K562 (cell line): Measurements from ENCODE around the gene WDR31. TPM values are rescaled to one million over a fixed set of nuclear protein-coding genes. Genes with fewer than 3 reads are reported as not detected.

ENCODE experiments used
- HMG20A ChIP-seq: fragments of 450-650 bp; formaldehyde crosslinking; conservative IDR thresholded peaks from 2 replicates; pipeline ENCODE4 v1.4.0; 2020; ENCODE audit warnings: mild to moderate bottlenecking, mixed read lengths
- NFIC ChIP-seq: fragments of 450-650 bp; IDR thresholded peaks from 2 replicates; pipeline ENCODE4 v1.6.1; 2017; ENCODE audit warnings: mild to moderate bottlenecking, inconsistent platforms
- SIRT6 ChIP-seq: IDR thresholded peaks from one replicate; pipeline ENCODE4 v1.6.1; 2012; ENCODE audit warnings: low read depth, mild to moderate bottlenecking, control low read depth, inconsistent platforms, low read length, moderate library complexity
- STAG1 ChIP-seq: sonication (generic); formaldehyde crosslinking; IDR thresholded peaks from 2 replicates; pipeline ENCODE4 v1.5.0; 2020; ENCODE audit warnings: missing genetic modification reagents, borderline replicate concordance
- ZNF507 ChIP-seq: conservative IDR thresholded peaks from 2 replicates; pipeline ENCODE4 v1.6.1; 2017; ENCODE audit warnings: missing genetic modification characterization, missing compliant biosample characterization
- polyA plus RNA-seq, 8 experiments: library from polyadenylated mRNA; depleted of rRNA in 4 of 8; stranded (reverse) in 5 of 8; unstranded in 3 of 8; fragments of >200 nt; fragmentation: Nextera tagmentation in 2 of 8; fragmentation: Illumina TruSeq in 1 of 8; extraction: Ambion mirVana in 2 of 8; extraction: Trizol in 1 of 8; gene quantifications; 2 replicates each; pipeline versions ENCODE4 v1.2.1 to v1.2.3, GENCODE V29; 2011 to 2014; ENCODE audit warnings: inconsistent platforms in 1 of 8, missing spikeins in 1 of 8
- total RNA-seq, 7 experiments: library from RNA; depleted of rRNA in 6 of 7; stranded (reverse); fragments of >200 nt in 6 of 7; fragmentation: Illumina TruSeq in 2 of 7; extraction: Trizol in 2 of 7; gene quantifications; 2 replicates each; pipeline versions ENCODE4 v1.2.1 to v1.2.3, GENCODE V29; 2011 to 2021; ENCODE audit warnings: low replicate concordance in 1 of 7
- TF ChIP-seq, protein P1 (sequence below): sonication (generic); formaldehyde crosslinking; IDR thresholded peaks from 2 replicates; pipeline ENCODE4 v1.4.0; 2020; ENCODE audit warnings: mild to moderate bottlenecking, missing genetic modification reagents
- TF ChIP-seq, protein P2 (sequence below), 2 experiments: IDR thresholded peaks in 1 of 2; conservative IDR thresholded peaks in 1 of 2; 2 replicates each; pipeline ENCODE4 v1.6.1; 2016; ENCODE audit warnings: low read depth in 2 of 2, mild to moderate bottlenecking in 1 of 2, missing compliant biosample characterization in 1 of 2, missing genetic modification characterization in 1 of 2, moderate library complexity in 1 of 2

Gene WDR31
- total and polyA plus RNA-seq, 9 of the 15 experiments (the other 6 are each of a cell fraction or from before 2014, with no cell fraction given), result 0.35 to 1.8 (median 0.95) TPM

DNA sequence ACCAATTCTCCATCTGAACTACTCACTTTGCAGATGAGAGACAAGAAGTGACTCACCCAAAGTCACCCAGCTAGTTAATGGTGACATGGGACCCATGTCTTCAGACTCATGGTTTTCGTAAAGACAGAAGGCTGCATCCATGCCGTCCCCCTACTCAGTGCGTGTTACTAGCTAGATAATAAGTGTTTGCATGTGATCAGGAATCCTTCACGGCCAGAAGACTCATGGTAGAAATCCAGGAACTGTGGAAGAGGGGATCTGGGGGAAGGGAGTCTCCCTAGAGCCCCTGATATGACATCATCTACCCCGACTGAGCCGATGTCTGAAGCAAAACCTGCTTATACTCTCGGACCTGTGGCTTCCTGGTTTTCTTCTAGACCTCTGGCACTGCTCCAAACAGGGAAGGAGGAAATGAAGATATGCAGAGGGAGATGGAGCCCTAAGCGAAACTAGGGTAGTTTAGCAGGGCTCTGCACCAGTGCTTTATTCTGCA lies 40.2 kb downstream of the WDR31 start (continued):
- TF ChIP-seq, protein P1, sequence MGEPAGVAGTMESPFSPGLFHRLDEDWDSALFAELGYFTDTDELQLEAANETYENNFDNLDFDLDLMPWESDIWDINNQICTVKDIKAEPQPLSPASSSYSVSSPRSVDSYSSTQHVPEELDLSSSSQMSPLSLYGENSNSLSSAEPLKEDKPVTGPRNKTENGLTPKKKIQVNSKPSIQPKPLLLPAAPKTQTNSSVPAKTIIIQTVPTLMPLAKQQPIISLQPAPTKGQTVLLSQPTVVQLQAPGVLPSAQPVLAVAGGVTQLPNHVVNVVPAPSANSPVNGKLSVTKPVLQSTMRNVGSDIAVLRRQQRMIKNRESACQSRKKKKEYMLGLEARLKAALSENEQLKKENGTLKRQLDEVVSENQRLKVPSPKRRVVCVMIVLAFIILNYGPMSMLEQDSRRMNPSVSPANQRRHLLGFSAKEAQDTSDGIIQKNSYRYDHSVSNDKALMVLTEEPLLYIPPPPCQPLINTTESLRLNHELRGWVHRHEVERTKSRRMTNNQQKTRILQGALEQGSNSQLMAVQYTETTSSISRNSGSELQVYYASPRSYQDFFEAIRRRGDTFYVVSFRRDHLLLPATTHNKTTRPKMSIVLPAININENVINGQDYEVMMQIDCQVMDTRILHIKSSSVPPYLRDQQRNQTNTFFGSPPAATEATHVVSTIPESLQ (CRISPR knock-in tag), result no peak
- TF ChIP-seq, protein P2, sequence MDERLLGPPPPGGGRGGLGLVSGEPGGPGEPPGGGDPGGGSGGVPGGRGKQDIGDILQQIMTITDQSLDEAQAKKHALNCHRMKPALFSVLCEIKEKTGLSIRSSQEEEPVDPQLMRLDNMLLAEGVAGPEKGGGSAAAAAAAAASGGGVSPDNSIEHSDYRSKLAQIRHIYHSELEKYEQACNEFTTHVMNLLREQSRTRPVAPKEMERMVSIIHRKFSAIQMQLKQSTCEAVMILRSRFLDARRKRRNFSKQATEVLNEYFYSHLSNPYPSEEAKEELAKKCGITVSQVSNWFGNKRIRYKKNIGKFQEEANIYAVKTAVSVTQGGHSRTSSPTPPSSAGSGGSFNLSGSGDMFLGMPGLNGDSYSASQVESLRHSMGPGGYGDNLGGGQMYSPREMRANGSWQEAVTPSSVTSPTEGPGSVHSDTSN (CRISPR knock-in tag; IDR thresholded peaks at IDR 0.05; ENCODE audit: low read depth), result no peak
- TF ChIP-seq, protein P2 (tag; conservative IDR thresholded peaks at IDR 0.05; ENCODE audit: low read depth), result no peak
- TF ChIP-seq NFIC, result peak; percentile 94
- TF ChIP-seq STAG1 (CRISPR knock-in tag), result no peak
- no peak for TF ChIP-seq ZNF507
- TF ChIP-seq HMG20A (CRISPR knock-in tag), result no peak
- TF ChIP-seq SIRT6, result no peak
